H1 (cell line): ENCODE data around the gene ADD2. TPM values are rescaled to one million over a fixed set of nuclear protein-coding genes. Genes with fewer than 3 reads are reported as not detected.

Experiments
- BRCA1 ChIP-seq: IDR thresholded peaks from 2 replicates; pipeline ENCODE4 v1.6.1; 2012; ENCODE audit warnings: low read depth, low read length, improper control_type of control experiment
- EZH2 ChIP-seq: fragments of 200-600 bp; sonication (generic); IDR thresholded peaks from 2 replicates; pipeline ENCODE4 v1.7.1; 2012; ENCODE audit warnings: low read depth, mild to moderate bottlenecking, moderate library complexity, low read length, inconsistent platforms; ENCODE audit not compliant: severe bottlenecking
- KDM4A ChIP-seq: IDR thresholded peaks from one replicate; pipeline ENCODE4 v1.7.1; 2012; ENCODE audit warnings: low read depth, mild to moderate bottlenecking, moderate library complexity, low read length, inconsistent platforms; ENCODE audit not compliant: severe bottlenecking
- MAX ChIP-seq: IDR thresholded peaks from 2 replicates; pipeline ENCODE4 v1.6.1; 2012; ENCODE audit warnings: inconsistent platforms
- YY1 ChIP-seq: IDR thresholded peaks from 2 replicates; pipeline ENCODE4 v1.6.1; 2011; ENCODE audit warnings: low read depth, mild to moderate bottlenecking, low read length
- polyA plus RNA-seq, 7 experiments: library from polyadenylated mRNA; depleted of rRNA in 3 of 7; stranded (reverse) in 5 of 7; unstranded in 2 of 7; fragments of >200 nt in 5 of 7; fragments of 200-250 nt in 2 of 7; gene quantifications; 1 replicate in 5 of 7; 2 replicates in 1 of 7; 4 replicates in 1 of 7; pipeline versions ENCODE4 v1.2.1 to v1.2.3, GENCODE V29; 2011 to 2013; ENCODE audit warnings: missing spikeins in 2 of 7, mixed read lengths in 2 of 7
- total RNA-seq: library from RNA; stranded (reverse); fragmentation: NEBNext Ultra II Directional; extraction: Animal tissue kit (Norgen Biotek cat#: 25700); gene quantifications from 2 replicates; pipeline ENCODE4 v1.2.1, GENCODE V29; 2021

The ADD2 gene
- total and polyA plus RNA-seq, 2 of the 8 experiments (the other 6 are each of a cell fraction or from before 2014, with no cell fraction given): 58.5 to 170 TPM

- no peak for TF ChIP-seq MAX
- no peak for TF ChIP-seq BRCA1
- no peak for TF ChIP-seq EZH2
- no peak for TF ChIP-seq KDM4A
- no peak for TF ChIP-seq YY1
- TF ChIP-seq, all 59 proteins: peak for 0
Measured at GRCh38 chr2:70671092-70671675, 96.8 kb downstream of the ADD2 start (continued).
